Glutamatergic neuron (in vitro differentiated cells): ENCODE data around the gene ZNF106. TPM values are rescaled to one million over a fixed set of nuclear protein-coding genes. Genes with fewer than 3 reads are reported as not detected.

Source experiments
- DNase-seq: peaks from one replicate; pipeline ENCODE4 v3.0.0; 2022
- H3K27ac Mint-ChIP-seq: one replicate; pipeline ENCODE4 v1.8.0; 2020; ENCODE audit warnings: mild to moderate bottlenecking, mixed read lengths, inconsistent platforms; ENCODE audit not compliant: unreplicated experiment
- H3K27me3 Mint-ChIP-seq: one replicate; pipeline ENCODE4 v1.8.0; 2020; ENCODE audit warnings: mild to moderate bottlenecking, moderate library complexity, mixed read lengths, inconsistent platforms; ENCODE audit not compliant: unreplicated experiment
- H3K36me3 Mint-ChIP-seq: one replicate; pipeline ENCODE4 v1.8.0; 2020; ENCODE audit warnings: mild to moderate bottlenecking, mixed read lengths, inconsistent platforms; ENCODE audit not compliant: unreplicated experiment
- H3K4me1 Mint-ChIP-seq: one replicate; pipeline ENCODE4 v1.8.0; 2020; ENCODE audit warnings: mild to moderate bottlenecking, low read depth, mixed read lengths, inconsistent platforms; ENCODE audit not compliant: unreplicated experiment
- H3K4me3 Mint-ChIP-seq: one replicate; pipeline ENCODE4 v1.8.0; 2020; ENCODE audit warnings: mild to moderate bottlenecking, mixed read lengths, inconsistent platforms; ENCODE audit not compliant: unreplicated experiment
- H3K9me3 Mint-ChIP-seq: one replicate; pipeline ENCODE4 v1.8.0; 2020; ENCODE audit warnings: mild to moderate bottlenecking, moderate library complexity, mixed read lengths, inconsistent platforms; ENCODE audit not compliant: unreplicated experiment
- CTCF ChIP-seq: fragments of 200-600 bp; sonication (generic); IDR thresholded peaks from one replicate; pipeline ENCODE4 v1.5.0; 2021; ENCODE audit not compliant: partially characterized antibody, unreplicated experiment
- total RNA-seq: library from RNA; stranded (reverse); fragmentation: NEBNext Ultra II Directional; extraction: Animal tissue kit (Norgen Biotek cat#: 25700); gene quantifications from one replicate; pipeline ENCODE4 v1.2.1, GENCODE V29; 2021; ENCODE audit not compliant: unreplicated experiment

The ZNF106 gene
- total RNA-seq, 1 donor from 2014 or later = 37.2 TPM

GRCh38 chr15:42373936-42374335 is 117.0 kb downstream of the ZNF106 start:
- Mint-ChIP-seq H3K27me3 (no peaks in the 10 kb centered on the region), H3K9me3 (peaks cover under 1% of the 10 kb centered on the region), H3K4me1 (no peaks in the 10 kb centered on the region), H3K27ac (no peak overlapping the region), H3K4me3 (no peak overlapping the region), H3K36me3 (no peaks in the 10 kb centered on the region)
- no peak for DNase-seq
- no peak for TF ChIP-seq CTCF

GRCh38 chr15:42373274-42373673 is 117.7 kb downstream of the ZNF106 start:
- no peaks in the 10 kb centered on the region for H3K4me1 Mint-ChIP-seq
- no peak overlapping the region for H3K27ac Mint-ChIP-seq
- H3K36me3 Mint-ChIP-seq = no peaks in the 10 kb centered on the region
- H3K27me3 Mint-ChIP-seq = no peaks in the 10 kb centered on the region
- TF ChIP-seq CTCF = no peak
- no peak for DNase-seq
- no peak overlapping the region for H3K4me3 Mint-ChIP-seq
- peaks cover 2% of the 10 kb centered on the region for H3K9me3 Mint-ChIP-seq

- H3K36me3 Mint-ChIP-seq = no peaks in the 10 kb centered on the region
- DNase-seq = no peak
- H3K27ac Mint-ChIP-seq = no peak overlapping the region
- no peak for TF ChIP-seq CTCF
- H3K4me1 Mint-ChIP-seq = no peaks in the 10 kb centered on the region
- no peaks in the 10 kb centered on the region for H3K27me3 Mint-ChIP-seq
- peaks cover 2% of the 10 kb centered on the region for H3K9me3 Mint-ChIP-seq
- H3K4me3 Mint-ChIP-seq = no peak overlapping the region
Measured at GRCh38 chr15:42371096-42371495, 119.8 kb downstream of the ZNF106 start.

GRCh38 chr15:42368096-42368495 is 122.8 kb downstream of the ZNF106 start:
- Mint-ChIP-seq H3K4me1 (no peaks in the 10 kb centered on the region), H3K4me3 (no peak overlapping the region), H3K9me3 (peaks cover 2% of the 10 kb centered on the region), H3K27me3 (no peaks in the 10 kb centered on the region), H3K27ac (no peak overlapping the region), H3K36me3 (no peaks in the 10 kb centered on the region)
- no peak for TF ChIP-seq CTCF
- DNase-seq = no peak

GRCh38 chr15:42367041-42367440 is 123.9 kb downstream of the ZNF106 start:
- no peaks in the 10 kb centered on the region for H3K4me1 Mint-ChIP-seq
- H3K27ac Mint-ChIP-seq = no peak overlapping the region
- H3K36me3 Mint-ChIP-seq = no peaks in the 10 kb centered on the region
- H3K9me3 Mint-ChIP-seq = peaks cover 2% of the 10 kb centered on the region
- no peak for TF ChIP-seq CTCF
- no peak for DNase-seq
- H3K4me3 Mint-ChIP-seq = no peak overlapping the region
- H3K27me3 Mint-ChIP-seq = no peaks in the 10 kb centered on the region
